ENCODE data around the gene DNAJB12.
A peak's percentile ranks its signal among the peaks of the same experiment; 100 is the strongest.
"Not testable (repeated sequence)": the region's sequence is repeated elsewhere in the genome, so short reads cannot be mapped to it uniquely, and the experiment has no call there.

DNAJB12 gene

GRCh38 chr10:72355214-72355555 is 466 bp upstream of the DNAJB12 start:
- H3K4me3 ChIP-seq (ENCODE audit: control insufficient read depth, low read depth, low read length), result peak overlapping the region; percentile 98
- no peak for TF ChIP-seq CTCF (conservative IDR thresholded peaks at IDR 0.05; ENCODE audit: control insufficient read depth, insufficient read depth, low read depth, low read length)
- no peak for DNase-seq (ENCODE audit: low read depth)

- DNase-seq (ENCODE audit: low read depth), result peak; percentile 25
- peak overlapping the region; percentile 98 for H3K4me3 ChIP-seq (ENCODE audit: control insufficient read depth, low read depth, low read length)
- no peak for TF ChIP-seq CTCF (conservative IDR thresholded peaks at IDR 0.05; ENCODE audit: control insufficient read depth, insufficient read depth, low read depth, low read length)
Measured at GRCh38 chr10:72353965-72354355, 759 bp downstream of the DNAJB12 start.

GRCh38 chr10:72353028-72353964 is 1.4 kb downstream of the DNAJB12 start:
- peak; percentile 57 for DNase-seq (ENCODE audit: low read depth)
- no peak for TF ChIP-seq CTCF (conservative IDR thresholded peaks at IDR 0.05; ENCODE audit: control insufficient read depth, insufficient read depth, low read depth, low read length)
- H3K4me3 ChIP-seq (ENCODE audit: control insufficient read depth, low read depth, low read length), result peak overlapping the region; percentile 98

GRCh38 chr10:72351479-72351878 is 3.2 kb downstream of the DNAJB12 start:
- no peak overlapping the region for H3K4me3 ChIP-seq (ENCODE audit: control insufficient read depth, low read depth, low read length)
- no peak for DNase-seq (ENCODE audit: low read depth)

GRCh38 chr10:72349438-72349837 is 5.3 kb downstream of the DNAJB12 start:
- H3K4me3 ChIP-seq (ENCODE audit: control insufficient read depth, low read depth, low read length), result no peak overlapping the region
- no peak for DNase-seq (ENCODE audit: low read depth)
- no peak for TF ChIP-seq CTCF (conservative IDR thresholded peaks at IDR 0.05; ENCODE audit: control insufficient read depth, insufficient read depth, low read depth, low read length)

More at GRCh38 chr10:72351479-72351878, 3.2 kb downstream of the DNAJB12 start:
- no peak for TF ChIP-seq CTCF (conservative IDR thresholded peaks at IDR 0.05; ENCODE audit: control insufficient read depth, insufficient read depth, low read depth, low read length)

GRCh38 chr10:72348282-72348681 is 6.4 kb downstream of the DNAJB12 start:
- no peak for TF ChIP-seq CTCF (conservative IDR thresholded peaks at IDR 0.05; ENCODE audit: control insufficient read depth, insufficient read depth, low read depth, low read length)
- no peak overlapping the region for H3K4me3 ChIP-seq (ENCODE audit: control insufficient read depth, low read depth, low read length)
- no peak for DNase-seq (ENCODE audit: low read depth)

GRCh38 chr10:72346117-72346516 is 8.6 kb downstream of the DNAJB12 start:
- not testable (repeated sequence) for DNase-seq (ENCODE audit: low read depth); H3K4me3 ChIP-seq (ENCODE audit: control insufficient read depth, low read depth, low read length)
